Activated T-cell treated with anti-CD3 and anti-CD28 coated beads, Interleukin-2, amount 50 U/mL, for 4 hours (primary cell): ENCODE data around the gene BEST4. TPM values are rescaled to one million over a fixed set of nuclear protein-coding genes. Genes with fewer than 3 reads are reported as not detected.
"Not testable (repeated sequence)": the region's sequence is repeated elsewhere in the genome, so short reads cannot be mapped to it uniquely, and the experiment has no call there.

ENCODE experiments used
- ATAC-seq, 2 donors: fragments of 200-7000 bp; cut with Tn5 transposase; one replicate each; pipeline ENCODE4 v1.10.0; 2021
- DNase-seq: peaks from one replicate; pipeline ENCODE4 v3.0.0-alpha.2; 2020
- H3K27me3 Mint-ChIP-seq: one replicate; pipeline ENCODE4 v1.8.0; 2021; ENCODE audit warnings: low read depth, mixed read lengths
- H3K36me3 Mint-ChIP-seq: one replicate; pipeline ENCODE4 v1.8.0; 2022; ENCODE audit warnings: mixed read lengths; ENCODE audit not compliant: insufficient read depth
- H3K4me1 Mint-ChIP-seq: one replicate; pipeline ENCODE4 v1.8.0; 2021; ENCODE audit warnings: low read depth, mixed read lengths
- H3K4me3 Mint-ChIP-seq: one replicate; pipeline ENCODE4 v1.8.0; 2021; ENCODE audit warnings: mild to moderate bottlenecking, moderate library complexity, mixed read lengths
- H3K9me3 Mint-ChIP-seq: one replicate; pipeline ENCODE4 v1.8.0; 2021; ENCODE audit warnings: mixed read lengths
- total RNA-seq, 3 donors: library from RNA; stranded (reverse); gene quantifications; one replicate each; pipeline ENCODE4 v1.2.1, GENCODE V29; 2021

The BEST4 gene
- total RNA-seq, 3 donors from 2014 or later = 0.53 to 0.63 (median 0.57) TPM

DNA sequence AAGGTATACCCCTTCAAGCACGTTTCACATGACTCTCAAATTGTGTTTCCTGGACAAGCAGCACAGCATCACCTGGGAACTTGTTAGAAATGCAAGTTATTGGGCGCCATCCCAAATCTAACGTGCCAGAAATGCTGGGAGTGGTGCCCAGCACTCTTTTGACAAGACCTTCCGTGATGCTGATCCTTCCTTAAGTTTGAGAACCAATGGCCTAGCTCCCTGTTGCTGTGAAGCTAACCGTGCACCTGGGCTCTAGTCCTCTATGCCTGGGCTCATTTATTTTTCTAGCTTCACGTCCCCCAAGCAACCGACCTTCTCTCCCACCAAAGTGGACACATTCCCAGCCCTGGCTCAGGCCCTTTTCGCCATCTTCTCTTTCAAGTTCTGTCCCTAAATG lies 4.3 kb downstream of the BEST4 start:
- ATAC-seq = no peak
- Mint-ChIP-seq H3K27me3 (no peaks in the 10 kb centered on the region), H3K9me3 (no peaks in the 10 kb centered on the region), H3K4me1 (peaks cover 42% of the 10 kb centered on the region), H3K4me3 (peak overlapping the region; percentile 63), H3K36me3 (peaks cover 24% of the 10 kb centered on the region)
- no peak for DNase-seq

DNA sequence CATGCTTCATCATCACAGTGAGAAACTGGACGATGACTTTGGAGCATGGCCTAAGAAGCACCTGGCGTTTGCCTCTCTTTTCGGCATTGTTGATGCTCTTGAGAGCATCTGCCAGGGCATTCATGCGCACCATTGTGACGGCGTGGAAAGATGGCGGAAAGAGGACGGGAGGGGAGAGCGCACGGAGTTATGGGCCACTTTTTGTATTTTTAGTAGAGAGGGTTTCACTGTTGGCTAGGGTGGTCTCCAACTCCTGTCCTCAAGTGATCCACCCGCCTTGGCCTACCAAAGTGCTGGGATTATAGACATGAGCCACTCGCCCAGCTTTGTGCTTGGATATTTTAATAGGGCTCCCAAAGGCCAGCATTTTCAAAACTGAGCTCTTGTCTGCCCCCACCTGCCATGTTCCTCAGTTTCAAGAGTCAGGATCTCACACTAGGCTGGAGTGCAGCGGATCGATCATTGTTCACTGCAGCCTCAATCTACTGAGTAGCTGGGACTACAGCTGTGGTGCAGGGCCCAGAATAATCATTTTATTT lies 7.3 kb downstream of the BEST4 start:
- DNase-seq (no peak), ATAC-seq (no peak)
- Mint-ChIP-seq H3K4me1 (peaks cover 47% of the 10 kb centered on the region), H3K36me3 (peaks cover 50% of the 10 kb centered on the region), H3K9me3 (no peaks in the 10 kb centered on the region), H3K4me3 (no peak overlapping the region), H3K27me3 (no peaks in the 10 kb centered on the region)

DNA sequence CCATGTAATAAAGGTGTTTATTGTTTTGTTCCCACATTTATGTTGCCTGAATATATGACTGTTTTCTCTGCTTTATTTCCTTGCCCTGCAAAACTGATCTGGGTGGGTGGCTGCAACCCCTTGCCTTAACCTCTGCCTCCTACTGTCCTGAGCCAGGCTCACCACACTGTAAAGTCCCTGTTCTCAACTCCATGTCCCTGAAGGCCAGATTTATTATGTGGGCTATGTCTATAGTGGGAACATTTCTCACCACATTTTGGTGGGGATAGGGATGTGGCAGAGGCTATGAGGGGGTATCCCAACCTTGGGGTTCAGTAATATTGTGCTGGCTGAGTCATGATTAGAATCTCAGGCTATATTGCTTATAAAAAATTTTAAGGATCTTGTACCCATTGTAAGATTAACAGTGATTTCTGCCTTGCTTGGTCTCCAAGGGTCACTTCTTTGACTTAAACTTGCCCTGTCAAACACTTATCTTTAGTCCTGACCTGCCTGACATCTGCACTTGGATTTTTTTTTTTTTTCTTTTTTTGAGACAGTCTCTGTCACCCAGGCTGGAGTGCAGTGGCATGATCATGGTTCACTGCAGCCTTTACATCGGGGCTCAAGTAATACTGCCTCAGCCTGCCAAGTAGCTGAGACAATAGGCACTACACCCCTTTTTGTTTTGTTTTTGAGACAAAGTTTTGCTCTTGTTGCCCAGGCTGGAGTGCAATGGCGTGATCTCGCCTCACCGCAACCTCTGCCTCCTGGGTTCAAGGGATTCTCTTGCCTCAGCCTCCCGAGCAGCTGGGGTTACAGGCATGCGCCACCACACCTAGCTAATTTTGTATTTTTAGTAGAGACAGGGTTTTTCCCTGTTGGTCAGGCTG lies 9.0 kb downstream of the BEST4 start:
- H3K4me3 Mint-ChIP-seq = peak overlapping the region; percentile 98
- peaks cover 50% of the 10 kb centered on the region for H3K36me3 Mint-ChIP-seq
- no peak for ATAC-seq
- H3K9me3 Mint-ChIP-seq = no peaks in the 10 kb centered on the region
- DNase-seq = no peak
- no peaks in the 10 kb centered on the region for H3K27me3 Mint-ChIP-seq
- H3K4me1 Mint-ChIP-seq = peaks cover 42% of the 10 kb centered on the region

DNA sequence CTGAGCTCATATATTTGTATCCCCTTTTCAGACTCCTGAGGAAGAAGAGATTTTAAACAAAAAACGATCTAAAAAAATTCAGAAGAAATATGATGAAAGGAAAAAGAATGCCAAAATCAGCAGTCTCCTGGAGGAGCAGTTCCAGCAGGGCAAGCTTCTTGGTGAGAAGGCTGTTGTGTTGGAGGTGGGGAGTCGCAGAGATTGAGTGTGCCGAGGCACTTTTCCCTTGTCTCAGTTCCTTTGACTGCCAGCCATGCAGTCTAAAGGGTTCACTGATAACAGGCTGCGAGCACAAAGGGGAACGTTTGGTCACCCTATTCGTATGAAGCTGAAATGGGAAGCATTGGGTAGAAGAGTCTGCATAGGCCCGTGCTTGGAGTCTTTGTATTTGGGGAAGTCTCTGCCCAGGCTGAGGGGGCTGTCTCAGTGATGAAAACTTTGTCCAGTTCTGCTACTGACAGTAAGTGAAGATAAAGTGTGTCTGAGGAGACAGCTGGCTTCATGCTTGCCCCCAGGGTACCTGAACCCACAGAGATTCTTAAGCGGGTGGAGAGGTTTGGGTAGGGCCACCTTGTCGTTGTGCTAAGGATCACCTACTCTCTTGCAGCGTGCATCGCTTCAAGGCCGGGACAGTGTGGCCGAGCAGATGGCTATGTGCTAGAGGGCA lies 9.9 kb downstream of the BEST4 start:
- DNase-seq (no peak), ATAC-seq (no peak)
- Mint-ChIP-seq H3K4me1 (peaks cover 37% of the 10 kb centered on the region), H3K36me3 (peaks cover 48% of the 10 kb centered on the region), H3K27me3 (no peaks in the 10 kb centered on the region), H3K9me3 (no peaks in the 10 kb centered on the region), H3K4me3 (peak overlapping the region; percentile 98)

DNA sequence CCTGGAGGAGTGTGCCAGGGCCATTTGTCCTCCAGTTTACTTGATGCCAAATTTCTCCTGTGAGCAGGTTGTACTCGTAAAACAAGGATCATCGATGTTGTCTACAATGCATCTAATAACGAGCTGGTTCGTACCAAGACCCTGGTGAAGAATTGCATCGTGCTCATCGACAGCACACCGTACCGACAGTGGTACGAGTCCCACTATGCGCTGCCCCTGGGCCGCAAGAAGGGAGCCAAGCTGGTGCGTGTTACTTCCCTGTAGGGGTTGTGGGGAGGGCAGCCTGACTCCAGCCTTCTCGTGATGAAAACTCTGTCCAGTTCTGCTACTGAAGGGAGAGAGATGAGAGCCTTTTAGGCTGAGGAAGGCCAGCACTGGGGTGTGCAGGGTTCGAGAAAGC lies 10.4 kb downstream of the BEST4 start:
- Mint-ChIP-seq H3K4me1 (peaks cover 37% of the 10 kb centered on the region), H3K27me3 (no peaks in the 10 kb centered on the region), H3K9me3 (no peaks in the 10 kb centered on the region), H3K36me3 (peaks cover 47% of the 10 kb centered on the region), H3K4me3 (peak overlapping the region; percentile 98)
- DNase-seq = no peak
- no peak for ATAC-seq

DNA sequence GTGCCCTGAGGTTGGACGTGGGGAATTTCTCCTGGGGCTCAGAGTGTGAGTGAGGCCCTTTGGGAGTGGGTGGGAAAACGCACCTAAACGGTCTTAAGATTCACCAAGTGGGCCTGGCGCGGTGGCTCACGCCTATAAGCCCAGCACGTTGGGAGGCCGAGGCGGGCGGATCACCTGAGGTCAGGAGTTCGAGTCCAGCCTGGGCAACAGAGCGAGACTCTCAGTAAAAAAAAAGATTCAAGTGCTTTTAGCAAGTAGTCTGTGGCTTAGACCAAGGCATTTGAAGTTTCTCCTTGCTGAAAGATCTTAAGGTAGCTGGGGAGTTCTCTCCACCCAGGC lies 11.3 kb downstream of the BEST4 start:
- ATAC-seq = no peak
- Mint-ChIP-seq H3K9me3 (no peaks in the 10 kb centered on the region), H3K27me3 (no peaks in the 10 kb centered on the region), H3K4me1 (peaks cover 37% of the 10 kb centered on the region), H3K36me3 (peaks cover 46% of the 10 kb centered on the region), H3K4me3 (peak overlapping the region; percentile 98)
- DNase-seq = no peak

DNA sequence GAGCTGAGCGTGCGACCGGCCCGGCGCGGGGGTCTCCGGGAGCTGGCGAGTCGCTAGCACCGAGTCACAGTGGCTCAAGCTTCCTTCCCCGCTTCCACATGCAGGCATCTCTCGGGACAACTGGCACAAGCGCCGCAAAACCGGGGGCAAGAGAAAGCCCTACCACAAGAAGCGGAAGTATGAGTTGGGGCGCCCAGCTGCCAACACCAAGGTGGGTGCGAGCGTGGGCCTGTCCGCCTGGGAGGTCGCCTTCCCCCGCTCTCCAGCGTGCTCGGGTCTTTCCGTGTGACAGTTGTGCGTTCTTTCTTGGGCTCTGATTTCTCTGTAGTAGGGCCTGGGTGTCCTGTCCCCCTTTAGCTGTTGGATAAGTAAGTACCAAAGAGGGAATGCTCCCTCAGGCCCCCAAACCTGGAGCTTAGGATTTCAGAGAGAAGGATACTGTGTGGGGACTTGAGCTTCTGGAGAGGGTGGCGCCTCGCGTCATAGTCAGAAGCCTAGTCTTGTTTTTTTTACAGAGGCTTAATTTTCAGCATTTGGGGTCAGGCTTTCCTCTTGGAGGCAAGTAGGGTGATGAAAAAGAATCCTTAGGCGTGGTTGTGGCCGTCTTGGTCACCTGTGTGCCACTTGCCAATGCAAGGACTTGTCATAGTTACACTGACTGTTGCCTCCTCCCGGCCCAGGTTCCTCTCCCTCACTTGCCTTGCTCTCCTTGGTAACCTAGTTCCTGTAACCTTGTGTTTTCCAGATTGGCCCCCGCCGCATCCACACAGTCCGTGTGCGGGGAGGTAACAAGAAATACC lies 11.8 kb downstream of the BEST4 start:
- DNase-seq (peak; percentile 51), ATAC-seq (peak; percentile 4 to 9)
- Mint-ChIP-seq H3K4me1 (peaks cover 35% of the 10 kb centered on the region), H3K9me3 (no peaks in the 10 kb centered on the region), H3K27me3 (no peaks in the 10 kb centered on the region), H3K4me3 (peak overlapping the region; percentile 98), H3K36me3 (peaks cover 41% of the 10 kb centered on the region)

DNA sequence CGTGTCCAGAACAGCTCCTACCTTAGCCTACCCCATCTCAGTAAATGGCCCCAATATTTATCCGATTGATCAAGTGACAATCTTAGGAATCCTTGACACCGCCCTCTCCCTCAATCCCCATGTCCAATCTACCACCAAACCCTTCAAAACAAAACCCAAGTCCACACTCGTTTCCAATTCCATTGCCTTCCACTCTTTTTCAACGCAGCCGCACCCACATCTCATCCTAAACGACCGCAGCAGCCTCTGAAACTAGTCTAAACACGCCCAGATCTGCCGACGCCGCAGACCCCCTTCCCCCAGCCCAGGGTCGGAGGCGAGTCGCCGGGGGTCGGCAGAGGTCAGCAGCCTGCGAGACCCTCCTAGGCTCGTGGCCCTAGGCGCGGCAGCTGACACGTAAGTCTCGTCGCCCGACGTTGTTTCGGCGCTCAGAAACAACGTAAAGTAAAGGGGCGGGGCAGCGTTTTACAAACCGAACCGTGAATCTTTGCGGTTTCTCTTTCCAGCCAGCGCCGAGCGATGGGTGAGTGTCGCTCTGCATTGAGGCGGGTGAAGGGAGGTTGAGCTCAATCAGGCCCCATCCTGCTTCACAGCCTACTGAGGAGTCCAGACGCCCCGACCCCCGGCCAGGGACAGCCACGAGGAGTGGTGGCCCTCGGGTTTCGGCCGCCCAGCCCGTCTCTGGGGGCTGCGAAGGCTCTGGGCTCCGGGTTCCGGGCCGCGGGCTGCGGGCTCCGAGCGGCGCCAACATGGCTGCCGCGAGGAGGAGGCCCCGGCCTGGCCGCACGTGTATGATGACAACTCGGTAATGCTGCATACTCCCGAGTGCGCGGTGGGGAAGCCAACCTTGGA lies 12.7 kb downstream of the BEST4 start, which contains the start of gene RPS8:
Gene RPS8, plus strand, starts transcription at position 463 of the 852 bp plus-strand sequence. Its CDS starts 57 bp downstream, at position 520.
- Mint-ChIP-seq H3K27me3 (no peaks in the 10 kb centered on the region), H3K36me3 (peaks cover 38% of the 10 kb centered on the region), H3K9me3 (no peaks in the 10 kb centered on the region), H3K4me1 (peaks cover 32% of the 10 kb centered on the region), H3K4me3 (peak within 1 kb of the TSS; percentile 98)
- peak; percentile 86 for DNase-seq
- ATAC-seq = peak; percentile 79 to 84

DNA sequence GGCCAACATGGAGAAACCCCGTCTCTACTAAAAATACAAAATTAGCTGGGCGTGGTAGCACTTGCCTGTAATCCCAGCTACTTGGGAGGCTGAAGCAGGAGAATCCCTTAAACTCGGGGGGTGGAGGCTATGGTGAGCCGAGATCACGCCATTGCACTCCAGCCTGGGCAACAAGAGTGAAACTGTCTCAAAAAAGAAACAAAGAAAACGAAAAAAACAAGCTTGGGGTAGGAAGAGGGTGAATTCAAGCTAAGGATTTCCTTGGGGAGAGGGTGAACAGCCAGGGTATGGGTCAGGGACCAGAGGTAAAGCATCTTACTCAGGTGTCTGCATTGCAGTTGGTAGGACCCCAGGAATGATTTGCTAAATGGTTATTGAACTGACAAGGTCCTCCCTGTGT lies 21.5 kb downstream of the BEST4 start:
- DNase-seq, H3K27me3 Mint-ChIP-seq, H3K4me3 Mint-ChIP-seq, H3K4me1 Mint-ChIP-seq, H3K36me3 Mint-ChIP-seq, ATAC-seq, H3K9me3 Mint-ChIP-seq: not testable (repeated sequence)

DNA sequence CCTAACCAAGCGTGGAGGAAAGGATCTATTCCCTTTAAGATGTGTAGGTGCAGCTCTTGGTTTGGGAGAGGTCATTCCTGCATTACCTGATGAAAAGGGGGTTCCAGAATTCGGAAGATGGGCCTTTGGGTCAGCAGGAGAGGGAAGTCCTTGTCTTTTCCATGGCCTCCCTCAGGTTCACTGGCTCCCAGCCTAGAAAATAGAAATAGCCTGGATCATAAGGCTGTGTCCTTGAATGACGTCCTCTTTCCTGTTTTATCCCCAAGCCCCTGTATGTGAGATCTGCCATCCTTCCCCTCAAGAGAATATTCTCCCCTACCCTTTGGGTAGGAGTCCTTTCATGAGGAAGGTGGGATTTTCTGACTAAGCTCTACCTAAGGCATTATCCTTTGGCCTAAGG lies 27.1 kb downstream of the BEST4 start:
- Mint-ChIP-seq H3K27me3 (no peaks in the 10 kb centered on the region), H3K4me1 (peaks cover 5% of the 10 kb centered on the region), H3K4me3 (no peak overlapping the region), H3K9me3 (no peaks in the 10 kb centered on the region), H3K36me3 (no peaks in the 10 kb centered on the region)
- no peak for DNase-seq
- ATAC-seq = no peak

DNA sequence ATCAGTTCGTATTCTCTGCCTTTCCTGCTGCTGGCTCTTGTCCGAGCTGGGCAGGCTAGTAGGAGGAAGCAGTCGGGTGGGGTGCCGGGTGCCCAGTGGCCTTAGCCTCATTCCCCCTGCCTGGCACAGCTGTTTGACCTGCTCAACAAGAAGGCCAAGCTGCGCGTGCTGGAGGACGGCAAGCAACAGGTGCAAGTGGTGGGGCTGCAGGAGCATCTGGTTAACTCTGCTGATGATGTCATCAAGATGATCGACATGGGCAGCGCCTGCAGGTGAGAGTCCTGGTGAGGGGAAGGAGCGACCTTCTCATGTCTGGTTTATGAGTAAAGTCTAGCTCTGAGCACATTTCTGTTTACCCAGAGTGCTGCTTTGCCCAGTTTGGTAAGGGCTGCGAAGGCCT lies 28.9 kb downstream of the BEST4 start:
- DNase-seq = no peak
- Mint-ChIP-seq H3K4me1 (peaks cover 5% of the 10 kb centered on the region), H3K4me3 (no peak overlapping the region), H3K9me3 (no peaks in the 10 kb centered on the region), H3K36me3 (no peaks in the 10 kb centered on the region), H3K27me3 (no peaks in the 10 kb centered on the region)
- ATAC-seq = no peak

DNA sequence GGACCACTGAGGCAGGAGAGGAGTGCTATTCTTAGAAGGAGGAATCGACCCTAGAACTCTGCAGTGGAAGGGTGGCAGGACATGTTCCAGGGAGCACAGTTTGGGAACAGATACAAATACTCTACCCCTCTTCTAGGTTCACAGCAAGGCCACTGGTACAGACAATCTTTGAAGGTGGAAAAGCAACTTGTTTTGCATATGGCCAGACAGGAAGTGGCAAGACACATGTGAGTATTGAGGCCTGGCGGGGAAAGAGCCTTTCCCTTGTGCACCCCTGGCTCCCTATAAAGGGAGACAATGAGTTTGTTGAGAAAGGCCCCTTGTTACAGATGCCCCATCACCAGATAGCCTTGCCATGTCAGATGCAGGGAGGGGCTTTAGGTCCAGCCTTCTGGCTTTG lies 30.6 kb downstream of the BEST4 start:
- ATAC-seq = no peak
- Mint-ChIP-seq H3K27me3 (no peaks in the 10 kb centered on the region), H3K4me3 (no peak overlapping the region), H3K9me3 (no peaks in the 10 kb centered on the region), H3K36me3 (no peaks in the 10 kb centered on the region), H3K4me1 (peaks cover 5% of the 10 kb centered on the region)
- DNase-seq = no peak

DNA sequence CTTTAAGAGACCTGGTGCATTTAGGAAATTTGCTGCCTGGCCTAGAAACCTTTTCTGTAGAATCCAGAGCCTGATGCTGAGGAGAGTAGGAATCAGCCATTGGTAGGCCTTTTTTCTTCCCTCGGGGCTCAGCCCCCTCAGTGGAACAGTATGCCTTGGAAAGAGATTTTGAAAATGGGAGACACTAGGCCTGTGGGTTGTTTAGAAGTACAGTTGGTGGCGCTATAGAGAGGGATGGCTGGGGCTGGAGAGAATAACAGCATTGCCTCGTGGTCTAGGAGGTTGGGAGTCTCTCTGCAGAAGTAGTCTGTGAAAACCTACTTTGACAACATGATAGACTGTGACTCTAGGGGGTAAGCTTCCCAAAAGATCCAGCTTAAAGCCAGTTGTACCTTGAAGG lies 40.1 kb downstream of the BEST4 start:
- H3K27me3 Mint-ChIP-seq = no peaks in the 10 kb centered on the region
- DNase-seq (no peak), ATAC-seq (no peak)
- no peaks in the 10 kb centered on the region for H3K9me3 Mint-ChIP-seq
- H3K4me1 Mint-ChIP-seq = peaks cover 3% of the 10 kb centered on the region
- no peak overlapping the region for H3K4me3 Mint-ChIP-seq
- no peaks in the 10 kb centered on the region for H3K36me3 Mint-ChIP-seq
